Subcutaneous adipose tissue (tissue), 4 donors: Measurements from ENCODE around the gene MRPS18A. TPM values are rescaled to one million over a fixed set of nuclear protein-coding genes. Genes with fewer than 3 reads are reported as not detected.

ENCODE experiments used
- total RNA-seq, 4 donors: library from RNA; depleted of rRNA; stranded (reverse); fragments of >200 nt; gene quantifications; one replicate each; pipeline ENCODE4 v1.1.0, GENCODE V29; 2016
- TF ChIP-seq, protein P1 (sequence below): fragments of 450-650 bp; IDR thresholded peaks from one replicate; pipeline ENCODE4 v1.5.1; 2016; ENCODE audit warnings: low read depth, mild to moderate bottlenecking, control low read depth, antibody characterized with exemption, moderate library complexity

Gene MRPS18A
- total RNA-seq, 4 donors from 2014 or later: 28.5 to 31.3 (median 30.4) TPM

- TF ChIP-seq, protein P1, sequence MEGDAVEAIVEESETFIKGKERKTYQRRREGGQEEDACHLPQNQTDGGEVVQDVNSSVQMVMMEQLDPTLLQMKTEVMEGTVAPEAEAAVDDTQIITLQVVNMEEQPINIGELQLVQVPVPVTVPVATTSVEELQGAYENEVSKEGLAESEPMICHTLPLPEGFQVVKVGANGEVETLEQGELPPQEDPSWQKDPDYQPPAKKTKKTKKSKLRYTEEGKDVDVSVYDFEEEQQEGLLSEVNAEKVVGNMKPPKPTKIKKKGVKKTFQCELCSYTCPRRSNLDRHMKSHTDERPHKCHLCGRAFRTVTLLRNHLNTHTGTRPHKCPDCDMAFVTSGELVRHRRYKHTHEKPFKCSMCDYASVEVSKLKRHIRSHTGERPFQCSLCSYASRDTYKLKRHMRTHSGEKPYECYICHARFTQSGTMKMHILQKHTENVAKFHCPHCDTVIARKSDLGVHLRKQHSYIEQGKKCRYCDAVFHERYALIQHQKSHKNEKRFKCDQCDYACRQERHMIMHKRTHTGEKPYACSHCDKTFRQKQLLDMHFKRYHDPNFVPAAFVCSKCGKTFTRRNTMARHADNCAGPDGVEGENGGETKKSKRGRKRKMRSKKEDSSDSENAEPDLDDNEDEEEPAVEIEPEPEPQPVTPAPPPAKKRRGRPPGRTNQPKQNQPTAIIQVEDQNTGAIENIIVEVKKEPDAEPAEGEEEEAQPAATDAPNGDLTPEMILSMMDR: no peak
Measured at GRCh38 chr6:43708860-43709653, 21.5 kb upstream of the MRPS18A start.

DNA sequence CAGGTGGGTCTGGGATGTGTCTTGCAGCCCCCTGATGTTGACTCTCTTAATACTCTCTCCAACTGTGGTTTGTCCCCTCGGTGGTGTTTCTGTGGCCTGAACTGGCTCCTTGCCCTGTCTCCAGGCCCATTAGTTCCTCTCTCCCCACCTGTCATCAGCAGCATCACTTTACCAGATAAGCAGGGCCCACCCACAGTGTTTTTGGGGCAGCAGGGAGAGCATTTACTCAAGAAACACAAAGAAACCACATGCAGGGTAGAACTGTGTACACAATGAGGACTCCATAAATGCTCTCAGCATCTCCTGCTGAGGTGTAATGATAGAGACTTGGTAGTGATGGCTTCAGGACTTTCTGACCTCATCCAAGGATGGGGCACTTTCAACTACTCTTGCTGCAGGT is 20.2 kb upstream of the MRPS18A start:
- TF ChIP-seq, protein P1: no peak

- TF ChIP-seq, protein P1: no peak
Measured at GRCh38 chr6:43707269-43707668, 19.7 kb upstream of the MRPS18A start.

GRCh38 chr6:43706788-43707187 is 19.2 kb upstream of the MRPS18A start:
- TF ChIP-seq, protein P1: no peak

DNA sequence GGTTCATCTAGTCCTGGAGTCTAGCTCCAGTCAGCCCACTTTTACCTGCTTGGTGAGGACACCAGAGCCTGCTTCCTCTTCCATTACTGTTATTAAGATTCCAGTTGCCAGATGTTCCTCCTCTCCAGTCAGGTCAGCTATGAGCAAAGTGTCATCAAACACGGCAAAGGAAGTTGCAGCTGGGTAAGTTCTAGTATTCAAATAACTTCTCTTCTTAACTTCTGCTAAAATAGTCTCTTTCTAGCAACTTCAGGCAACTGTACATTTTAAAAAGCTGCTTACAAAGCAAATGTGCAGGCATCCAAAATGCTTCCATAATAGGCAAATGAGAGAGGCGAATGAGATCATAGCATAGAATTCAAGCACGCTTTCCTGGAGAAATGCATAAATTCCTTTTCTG is 18.4 kb upstream of the MRPS18A start:
- TF ChIP-seq, protein P1: no peak

DNA sequence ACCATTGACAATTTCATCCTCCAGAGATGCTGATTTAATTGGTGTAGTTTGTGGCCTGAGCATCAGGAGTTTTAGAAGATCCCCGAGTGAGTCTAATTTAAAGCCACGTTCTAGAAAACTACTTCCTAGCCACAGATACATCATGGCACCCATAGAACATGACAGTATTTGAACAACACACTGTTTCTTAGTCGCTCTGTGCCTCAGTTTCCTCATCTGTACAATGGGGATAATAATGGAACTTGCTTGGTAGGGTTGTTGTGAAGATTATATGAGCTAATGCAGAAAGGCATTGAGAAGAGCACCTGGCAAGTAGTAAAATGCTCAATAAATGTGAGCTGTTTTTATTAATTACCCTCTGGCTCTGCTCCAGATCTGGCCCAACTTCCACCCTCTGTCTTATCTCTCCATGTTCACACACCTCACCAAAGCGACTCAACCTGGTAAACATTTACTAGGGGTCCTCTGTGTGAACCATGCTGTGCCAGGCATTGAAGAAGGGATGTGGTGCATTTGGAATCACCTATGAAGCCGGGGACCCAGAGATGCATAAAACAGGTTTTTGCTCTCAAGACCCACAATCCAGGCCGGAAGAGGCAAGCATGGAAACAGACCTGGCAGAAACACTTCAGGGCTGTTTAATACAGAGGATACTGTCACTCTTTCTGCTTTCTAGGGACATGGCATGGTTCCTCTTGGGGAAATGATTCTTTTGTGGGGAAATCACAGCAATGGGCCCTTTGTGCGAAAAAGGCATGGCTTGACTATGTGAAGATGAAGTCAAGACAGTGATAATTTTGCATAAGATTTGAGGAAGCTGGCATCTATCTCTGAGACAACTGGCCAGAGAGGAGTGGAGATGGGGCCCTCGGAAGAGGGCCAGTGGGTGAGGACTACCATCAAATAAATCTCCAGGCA is 16.2 kb upstream of the MRPS18A start:
- TF ChIP-seq, protein P1: no peak
